GM10248 (cell line): Measurements from ENCODE around the gene HOXD10.

Experiments used
- CTCF ChIA-PET: fragments of 300-600 bp; sonication (Branson Sonifier 250); formaldehyde crosslinking; extraction: SDS; loops from one replicate; lab custom pipeline; 2021; ENCODE audit warnings: antibody characterized with exemption; lab: Yijun Ruan, JAX
- POLR2A ChIA-PET: fragments of 350-650 bp; sonication (Branson Sonifier 250); formaldehyde crosslinking; extraction: SDS; loops from one replicate; lab custom pipeline; 2020; ENCODE audit warnings: antibody characterized with exemption; lab: Yijun Ruan, JAX
- DNase-seq: peaks from one replicate; pipeline ENCODE4 v3.0.0; 2012; ENCODE audit errors: extremely low spot score
- TF ChIP-seq, protein P1 (sequence below): IDR thresholded peaks from 2 replicates; pipeline ENCODE4 v1.5.1; 2012; ENCODE audit warnings: mild to moderate bottlenecking, low read depth; ENCODE audit errors: extremely low read depth, missing control alignments, control extremely low read depth

HOXD10 gene

DNA sequence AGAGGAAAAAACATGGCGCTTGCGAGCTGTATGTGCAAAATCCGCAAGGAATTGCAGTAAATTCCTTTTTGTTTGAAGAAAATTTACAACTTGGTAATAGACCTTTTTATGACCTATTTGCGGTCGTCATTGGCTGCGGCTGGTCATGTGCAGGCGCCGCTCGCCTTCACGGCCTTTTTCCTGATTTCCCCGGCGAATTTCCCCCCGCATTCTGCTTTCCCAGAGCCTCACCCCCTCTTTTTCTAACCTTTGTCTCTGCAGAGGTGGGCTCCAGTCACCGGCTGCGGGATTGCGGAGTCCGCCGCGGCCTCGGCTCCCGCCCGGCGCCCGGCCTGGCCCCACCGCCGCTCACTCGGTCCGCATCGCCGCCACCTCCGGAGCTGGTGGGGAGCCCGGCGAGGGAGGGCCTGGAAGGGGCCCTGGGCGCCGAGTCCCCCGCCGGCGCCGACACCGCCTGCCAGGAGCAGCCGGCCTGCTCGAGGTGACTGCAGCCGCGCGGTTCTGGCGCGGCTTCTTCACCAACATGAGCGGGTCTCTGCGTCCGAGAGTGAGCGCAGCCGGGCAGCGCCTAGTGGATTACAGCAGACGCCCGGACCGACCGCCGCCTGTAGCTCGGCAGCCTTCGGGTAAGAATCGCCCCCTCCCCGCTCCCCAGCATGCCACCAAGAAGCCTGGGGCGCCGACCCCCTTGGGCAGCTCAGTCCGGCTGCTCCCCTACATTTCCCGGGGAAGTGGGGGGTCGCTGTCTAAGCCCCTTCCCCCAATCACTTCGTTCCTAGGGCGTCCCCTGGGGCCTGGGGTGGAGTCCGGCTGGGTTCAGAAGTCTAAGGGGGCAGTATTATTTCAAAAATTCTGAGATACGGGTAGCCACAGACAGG is 20.0 kb downstream of the HOXD10 start:
- POLR2A ChIA-PET = no interaction called here
- no peak for DNase-seq
- TF ChIP-seq, protein P1, sequence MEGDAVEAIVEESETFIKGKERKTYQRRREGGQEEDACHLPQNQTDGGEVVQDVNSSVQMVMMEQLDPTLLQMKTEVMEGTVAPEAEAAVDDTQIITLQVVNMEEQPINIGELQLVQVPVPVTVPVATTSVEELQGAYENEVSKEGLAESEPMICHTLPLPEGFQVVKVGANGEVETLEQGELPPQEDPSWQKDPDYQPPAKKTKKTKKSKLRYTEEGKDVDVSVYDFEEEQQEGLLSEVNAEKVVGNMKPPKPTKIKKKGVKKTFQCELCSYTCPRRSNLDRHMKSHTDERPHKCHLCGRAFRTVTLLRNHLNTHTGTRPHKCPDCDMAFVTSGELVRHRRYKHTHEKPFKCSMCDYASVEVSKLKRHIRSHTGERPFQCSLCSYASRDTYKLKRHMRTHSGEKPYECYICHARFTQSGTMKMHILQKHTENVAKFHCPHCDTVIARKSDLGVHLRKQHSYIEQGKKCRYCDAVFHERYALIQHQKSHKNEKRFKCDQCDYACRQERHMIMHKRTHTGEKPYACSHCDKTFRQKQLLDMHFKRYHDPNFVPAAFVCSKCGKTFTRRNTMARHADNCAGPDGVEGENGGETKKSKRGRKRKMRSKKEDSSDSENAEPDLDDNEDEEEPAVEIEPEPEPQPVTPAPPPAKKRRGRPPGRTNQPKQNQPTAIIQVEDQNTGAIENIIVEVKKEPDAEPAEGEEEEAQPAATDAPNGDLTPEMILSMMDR = no peak
- CTCF ChIA-PET = interaction anchor here (1.8 to 5.6 kb wide), 3 partner anchors 10 to 515 kb away, joined by 7 to 124 read pairs (median 9); no protein-coding TSS in a partner anchor

DNA sequence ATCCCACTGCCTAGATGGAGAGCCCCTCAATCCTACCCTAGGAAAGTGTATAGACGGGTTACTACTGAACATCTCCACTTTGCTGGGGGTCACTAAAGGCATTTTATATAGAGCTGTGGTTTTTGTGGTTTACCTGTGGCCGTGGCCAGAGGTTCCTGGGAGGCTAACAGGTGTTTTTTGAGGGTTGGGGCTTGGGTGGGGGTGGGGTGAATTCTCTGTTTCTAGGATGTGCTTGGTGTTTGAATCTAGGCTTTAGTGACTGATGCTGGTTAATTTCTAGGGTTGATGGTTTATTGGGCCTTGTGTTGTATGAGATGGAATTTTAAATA is 20.6 kb downstream of the HOXD10 start:
- DNase-seq = no peak
- ChIA-PET CTCF (interaction anchor here (1.8 to 5.6 kb wide), 3 partner anchors 10 to 515 kb away, joined by 7 to 124 read pairs (median 9); no protein-coding TSS in a partner anchor), POLR2A (no interaction called here)
- TF ChIP-seq, protein P1 = no peak

DNA sequence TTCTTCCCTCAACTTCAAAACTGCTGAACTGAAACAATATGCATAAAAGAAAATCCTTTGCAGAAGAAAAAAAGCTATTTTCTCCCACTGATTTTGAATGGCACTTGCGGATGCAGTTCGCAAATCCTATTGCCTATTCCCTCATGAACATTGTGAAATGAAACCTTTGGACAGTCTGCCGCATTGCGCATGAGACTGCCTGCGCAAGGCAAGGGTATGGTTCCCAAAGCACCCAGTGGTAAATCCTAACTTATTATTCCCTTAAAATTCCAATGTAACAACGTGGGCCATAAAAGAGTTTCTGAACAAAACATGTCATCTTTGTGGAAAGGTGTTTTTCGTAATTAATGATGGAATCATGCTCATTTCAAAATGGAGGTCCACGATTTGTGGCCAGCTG is 21.3 kb downstream of the HOXD10 start:
- CTCF ChIA-PET = interaction anchor here (1.8 to 5.6 kb wide), 5 partner anchors 11 to 514 kb away, joined by 6 to 124 read pairs (median 9); no protein-coding TSS in a partner anchor
- TF ChIP-seq, protein P1 = no peak
- POLR2A ChIA-PET = no interaction called here
- DNase-seq = no peak

DNA sequence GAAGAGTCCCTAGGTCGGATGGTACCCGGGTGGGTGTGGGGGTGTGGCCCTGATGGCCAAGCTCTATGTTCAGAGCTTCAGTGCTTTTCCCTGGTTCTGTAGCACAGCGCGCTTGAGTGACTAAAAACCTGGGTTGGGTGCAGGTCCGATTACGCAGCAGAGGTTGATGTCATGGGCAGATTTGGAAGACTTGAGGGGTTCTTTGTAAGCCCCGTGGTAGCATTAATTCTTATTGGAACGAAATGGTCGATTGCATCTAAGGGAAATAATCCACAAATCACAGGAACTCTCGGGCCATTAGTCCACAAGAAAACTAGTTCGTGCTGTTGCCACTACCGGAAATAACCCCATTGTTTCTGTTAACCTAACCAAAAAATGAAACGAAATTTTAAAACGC is 21.9 kb downstream of the HOXD10 start:
- TF ChIP-seq, protein P1 = no peak
- POLR2A ChIA-PET = no interaction called here
- DNase-seq = no peak
- CTCF ChIA-PET = interaction anchor here (1.6 to 5.6 kb wide), 8 partner anchors 11 to 512 kb away, joined by 5 to 124 read pairs (median 18); no protein-coding TSS in a partner anchor

DNA sequence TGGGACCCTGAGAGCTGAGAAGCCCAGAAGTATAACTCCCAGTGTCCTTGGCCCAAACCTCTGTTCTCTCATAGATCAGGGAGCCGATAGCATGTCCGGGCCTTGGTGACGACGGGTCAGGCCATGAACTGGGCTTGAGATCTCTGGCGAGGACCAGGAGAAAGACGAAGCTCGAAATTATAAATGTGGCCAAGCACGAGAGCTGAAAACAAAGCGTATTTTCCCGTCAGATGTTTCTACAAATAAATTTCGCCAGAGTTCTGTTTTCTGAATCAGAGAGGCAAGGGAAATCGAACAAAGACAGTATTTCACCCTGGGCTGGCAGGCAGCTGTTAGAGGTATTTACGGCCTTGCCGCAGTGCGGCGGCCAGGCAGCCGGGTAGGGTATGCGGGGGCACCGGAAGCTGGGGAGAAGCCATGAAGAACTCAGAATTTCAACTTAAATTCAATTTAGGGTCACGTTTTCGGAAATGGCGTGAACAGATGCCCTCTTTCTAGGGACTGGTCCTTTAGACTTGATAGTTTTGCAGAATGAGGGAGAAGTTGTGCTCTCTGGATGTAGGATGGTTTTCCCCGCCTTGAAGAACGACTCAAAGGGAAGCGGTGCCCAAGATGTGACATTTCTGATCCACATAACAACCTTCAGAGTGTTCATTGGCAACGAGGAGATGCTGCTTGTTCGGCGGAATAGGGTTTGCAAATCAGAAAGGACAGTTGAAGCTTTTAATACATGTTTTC is 22.5 kb downstream of the HOXD10 start:
- ChIA-PET CTCF (interaction anchor here (0.7 to 5.6 kb wide), 20 partner anchors 12 to 1009 kb away, joined by 3 to 124 read pairs (median 6); partner anchors contain the start of gene HOXD4), POLR2A (no interaction called here)
- no peak for DNase-seq
- TF ChIP-seq, protein P1 = no peak

DNA sequence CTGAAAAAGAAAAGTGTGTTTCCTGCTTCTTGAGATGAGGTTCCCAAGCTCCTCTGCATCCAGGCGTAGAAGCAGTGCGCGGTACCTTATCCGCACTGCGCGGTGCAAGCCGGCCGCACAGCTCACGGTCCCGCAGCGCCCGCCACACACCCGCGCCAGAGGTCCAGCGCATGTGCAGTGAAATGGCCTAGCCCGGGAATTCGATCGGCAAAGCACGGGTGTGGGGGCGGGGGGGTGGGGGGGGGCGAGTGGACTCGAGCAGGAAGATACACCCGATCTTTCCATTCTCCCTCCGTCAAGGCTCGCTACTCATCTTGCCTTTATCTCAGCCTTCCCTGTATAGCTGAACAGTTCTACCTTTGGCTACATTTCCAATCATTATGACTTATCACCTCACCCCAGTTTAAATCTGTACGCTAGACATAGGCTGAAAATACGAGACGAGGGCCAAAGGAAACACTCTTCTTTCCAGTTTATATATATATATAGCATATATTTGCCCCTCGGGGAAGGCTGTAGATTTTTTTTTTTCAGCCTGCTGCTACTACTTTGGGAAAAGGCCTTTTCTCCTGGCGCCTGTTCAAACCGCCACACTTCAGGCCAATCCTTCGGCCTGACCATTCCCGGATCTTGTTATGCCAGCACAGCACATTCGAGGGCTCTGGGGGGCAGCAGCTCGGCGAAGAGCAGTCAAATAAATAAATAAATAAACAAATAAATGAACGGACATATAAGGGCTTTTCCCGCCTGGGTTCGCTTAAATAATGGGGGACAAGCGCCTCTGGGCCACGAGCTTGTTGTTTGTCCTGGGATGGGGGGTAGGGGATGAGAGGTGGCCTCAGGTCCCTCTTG is 23.3 kb downstream of the HOXD10 start:
- TF ChIP-seq, protein P1 = no peak
- POLR2A ChIA-PET = no interaction called here
- no peak for DNase-seq
- CTCF ChIA-PET = interaction anchor here (0.6 to 5.6 kb wide), 45 partner anchors 8 to 1063 kb away, joined by 3 to 124 read pairs (median 4); partner anchors contain the start of gene HOXD4
